Memory B cell (primary cell): ENCODE results near the gene DEFB118.
"Not testable (repeated sequence)": the region's sequence is repeated elsewhere in the genome, so short reads cannot be mapped to it uniquely, and the experiment has no call there.

Experiments
- ATAC-seq: fragments of 150-1000 bp; cut with Tn5 transposase; 2 replicates; pipeline ENCODE4 v1.10.0; 2021; ENCODE audit warnings: low read depth, mild to moderate bottlenecking, moderate library complexity
- DNase-seq, 2 donors: peaks; one replicate each; pipeline ENCODE4 v3.0.0; 2022; ENCODE audit warnings: low spot score in 2 of 2
- H3K27ac Mint-ChIP-seq: one replicate; pipeline ENCODE4 v1.8.0; 2022; ENCODE audit warnings: mild to moderate bottlenecking, moderate library complexity, mixed read lengths
- H3K27me3 Mint-ChIP-seq: one replicate; pipeline ENCODE4 v1.8.0; 2022; ENCODE audit warnings: mixed read lengths
- H3K36me3 Mint-ChIP-seq: one replicate; pipeline ENCODE4 v1.8.0; 2022; ENCODE audit warnings: mild to moderate bottlenecking, mixed read lengths
- H3K4me1 Mint-ChIP-seq: one replicate; pipeline ENCODE4 v1.8.0; 2022; ENCODE audit warnings: mixed read lengths
- H3K4me3 Mint-ChIP-seq: one replicate; pipeline ENCODE4 v1.8.0; 2022; ENCODE audit warnings: mild to moderate bottlenecking, moderate library complexity, mixed read lengths
- H3K9me3 Mint-ChIP-seq: one replicate; pipeline ENCODE4 v1.8.0; 2022; ENCODE audit warnings: mixed read lengths

The DEFB118 gene, protein sequence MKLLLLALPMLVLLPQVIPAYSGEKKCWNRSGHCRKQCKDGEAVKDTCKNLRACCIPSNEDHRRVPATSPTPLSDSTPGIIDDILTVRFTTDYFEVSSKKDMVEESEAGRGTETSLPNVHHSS

GRCh38 chr20:31368301-31368700 lies at the start of gene DEFB118:
Gene DEFB118, plus strand, starts transcription at chr20:31368601. Its CDS starts 50 bp downstream, at chr20:31368651.
- Mint-ChIP-seq H3K4me1 (no peaks in the 10 kb centered on the region), H3K36me3 (no peaks in the 10 kb centered on the region), H3K27me3 (peaks cover 4% of the 10 kb centered on the region), H3K9me3 (peaks cover 6% of the 10 kb centered on the region), H3K4me3 (no peak within 1 kb of the TSS), H3K27ac (no peak within 1 kb of the TSS)
- no peak for DNase-seq
- ATAC-seq, result no peak

DNA sequence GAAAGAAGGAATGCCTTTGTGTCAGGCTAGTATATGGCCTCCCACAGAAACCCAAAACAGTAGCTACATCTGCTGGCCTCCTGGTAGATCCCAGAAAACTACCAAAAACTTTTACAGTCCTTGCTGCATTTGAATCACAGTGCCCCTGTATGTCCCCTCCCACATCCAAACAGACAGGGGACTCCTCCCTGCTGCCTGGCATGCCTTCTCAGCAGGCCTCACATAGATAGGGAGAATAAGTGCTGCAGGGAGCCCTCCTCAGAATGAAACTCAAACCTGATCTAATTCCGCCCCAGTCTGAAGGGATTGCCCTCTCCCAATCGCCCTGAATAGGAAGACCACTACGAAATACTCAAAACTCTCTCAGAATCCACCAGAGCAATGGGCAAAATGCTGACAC lies 45.9 kb upstream of the DEFB118 start:
- no peak overlapping the region for H3K27ac Mint-ChIP-seq
- no peaks in the 10 kb centered on the region for H3K27me3 Mint-ChIP-seq
- H3K4me3 Mint-ChIP-seq, result no peak overlapping the region
- no peaks in the 10 kb centered on the region for H3K4me1 Mint-ChIP-seq
- DNase-seq, result no peak
- no peaks in the 10 kb centered on the region for H3K36me3 Mint-ChIP-seq
- ATAC-seq, result no peak
- peaks cover 13% of the 10 kb centered on the region for H3K9me3 Mint-ChIP-seq

DNA sequence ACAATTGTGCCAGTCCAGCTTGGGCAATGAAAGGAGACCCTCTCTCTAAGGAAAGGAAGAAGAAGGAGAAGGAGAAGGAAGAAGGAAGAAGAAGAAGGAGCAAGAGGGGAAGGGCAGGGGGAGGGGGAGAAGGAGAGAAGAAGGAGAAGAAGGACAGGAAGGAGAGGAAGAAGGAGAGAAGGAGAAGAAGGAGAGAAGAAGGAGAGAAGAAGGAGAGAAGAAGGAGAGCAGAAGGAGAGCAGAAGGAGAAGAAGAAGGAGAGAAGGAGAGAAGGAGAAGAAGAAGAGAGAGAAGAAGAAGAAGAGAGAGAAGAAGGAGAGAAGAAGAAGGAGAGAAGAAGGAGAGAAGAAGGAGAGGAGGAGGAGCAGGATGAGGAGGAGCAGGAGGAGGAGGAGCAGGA lies 37.5 kb upstream of the DEFB118 start:
- no peak overlapping the region for H3K4me3 Mint-ChIP-seq
- DNase-seq (no peak), ATAC-seq (no peak)
- H3K36me3 Mint-ChIP-seq, result no peaks in the 10 kb centered on the region
- H3K27ac Mint-ChIP-seq, result no peak overlapping the region
- peaks cover 11% of the 10 kb centered on the region for H3K9me3 Mint-ChIP-seq
- H3K4me1 Mint-ChIP-seq, result no peaks in the 10 kb centered on the region
- H3K27me3 Mint-ChIP-seq, result peaks cover 2% of the 10 kb centered on the region

- H3K27me3 Mint-ChIP-seq, result no peaks in the 10 kb centered on the region
- no peaks in the 10 kb centered on the region for H3K36me3 Mint-ChIP-seq
- H3K27ac Mint-ChIP-seq, result no peak overlapping the region
- no peak for ATAC-seq
- no peaks in the 10 kb centered on the region for H3K9me3 Mint-ChIP-seq
- no peaks in the 10 kb centered on the region for H3K4me1 Mint-ChIP-seq
- no peak overlapping the region for H3K4me3 Mint-ChIP-seq
- no peak for DNase-seq
Observed at GRCh38 chr20:31341470-31341869, 26.9 kb upstream of the DEFB118 start.

GRCh38 chr20:31355981-31356380 lies 12.4 kb upstream of the DEFB118 start:
- Mint-ChIP-seq H3K27me3 (no peaks in the 10 kb centered on the region), H3K36me3 (no peaks in the 10 kb centered on the region), H3K9me3 (peaks cover 3% of the 10 kb centered on the region), H3K4me1 (no peaks in the 10 kb centered on the region), H3K27ac (no peak overlapping the region), H3K4me3 (no peak overlapping the region)
- ATAC-seq (no peak), DNase-seq (no peak)

DNA sequence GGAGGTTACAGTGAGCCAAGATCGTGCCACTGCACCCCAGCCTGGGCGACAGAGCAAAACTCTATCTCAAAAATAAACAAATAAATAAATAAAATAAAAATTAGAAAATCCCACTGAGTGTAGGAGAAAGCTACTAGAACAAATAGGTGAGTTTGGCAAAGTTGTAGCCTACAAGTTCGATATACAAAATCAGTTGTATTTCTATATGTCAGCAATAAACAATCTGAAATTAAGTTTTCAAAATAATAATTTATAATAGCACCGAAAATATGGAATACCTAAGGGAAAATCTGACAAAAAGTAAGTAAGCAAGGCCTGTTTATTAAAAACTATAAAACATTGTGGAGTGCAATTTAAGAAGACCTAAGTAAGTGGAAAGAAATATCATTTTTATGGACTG lies 5.1 kb upstream of the DEFB118 start:
- no peaks in the 10 kb centered on the region for H3K27me3 Mint-ChIP-seq
- H3K36me3 Mint-ChIP-seq, result no peaks in the 10 kb centered on the region
- DNase-seq (no peak), ATAC-seq (no peak)
- no peaks in the 10 kb centered on the region for H3K4me1 Mint-ChIP-seq
- peaks cover 8% of the 10 kb centered on the region for H3K9me3 Mint-ChIP-seq
- H3K27ac Mint-ChIP-seq, result no peak overlapping the region
- H3K4me3 Mint-ChIP-seq, result no peak overlapping the region

- not testable (repeated sequence) for DNase-seq, H3K36me3 Mint-ChIP-seq, H3K4me3 Mint-ChIP-seq, H3K9me3 Mint-ChIP-seq, H3K27me3 Mint-ChIP-seq, ATAC-seq, H3K4me1 Mint-ChIP-seq, H3K27ac Mint-ChIP-seq
Observed at GRCh38 chr20:31364272-31364671, 4.1 kb upstream of the DEFB118 start.

- H3K27me3 Mint-ChIP-seq, result peaks cover 4% of the 10 kb centered on the region
- H3K4me3 Mint-ChIP-seq, result no peak overlapping the region
Observed at GRCh38 chr20:31374346-31374745, 5.9 kb downstream of the DEFB118 start.

DNA sequence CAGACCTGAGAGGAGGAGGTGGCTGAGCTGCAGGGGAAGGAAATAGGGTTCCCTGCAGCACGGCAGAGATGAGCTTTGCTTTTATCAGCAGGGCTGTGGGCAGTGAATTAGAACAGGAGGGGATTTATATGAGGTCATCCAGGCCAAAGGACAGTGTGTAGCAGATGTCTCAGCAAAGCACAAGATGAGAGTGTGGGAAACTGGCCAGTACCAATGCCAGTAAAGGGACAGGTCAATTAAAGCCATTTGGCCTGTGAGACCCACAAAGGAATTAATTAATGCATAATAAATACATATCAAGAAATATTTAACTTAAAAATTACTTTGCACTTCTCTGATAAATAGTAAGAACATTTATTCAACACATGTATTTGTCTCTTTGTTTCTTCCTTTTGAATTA lies 22.1 kb downstream of the DEFB118 start, which contains the start of gene DEFB119:
Gene DEFB119, minus strand, starts transcription at position 101 of the 400 bp plus-strand sequence. CDS start 107 bp downstream, outside the sequence.
- Mint-ChIP-seq H3K9me3 (peaks cover 4% of the 10 kb centered on the region), H3K36me3 (no peaks in the 10 kb centered on the region), H3K27ac (no peak within 1 kb of the TSS), H3K4me1 (no peaks in the 10 kb centered on the region), H3K4me3 (no peak within 1 kb of the TSS), H3K27me3 (peaks cover 15% of the 10 kb centered on the region)
- ATAC-seq, result no peak
- no peak for DNase-seq

More at GRCh38 chr20:31374346-31374745, 5.9 kb downstream of the DEFB118 start:
- no peak for ATAC-seq
- DNase-seq, result no peak
- peaks cover 2% of the 10 kb centered on the region for H3K36me3 Mint-ChIP-seq
- no peaks in the 10 kb centered on the region for H3K4me1 Mint-ChIP-seq
- no peak overlapping the region for H3K27ac Mint-ChIP-seq
- H3K9me3 Mint-ChIP-seq, result peaks cover 7% of the 10 kb centered on the region

DNA sequence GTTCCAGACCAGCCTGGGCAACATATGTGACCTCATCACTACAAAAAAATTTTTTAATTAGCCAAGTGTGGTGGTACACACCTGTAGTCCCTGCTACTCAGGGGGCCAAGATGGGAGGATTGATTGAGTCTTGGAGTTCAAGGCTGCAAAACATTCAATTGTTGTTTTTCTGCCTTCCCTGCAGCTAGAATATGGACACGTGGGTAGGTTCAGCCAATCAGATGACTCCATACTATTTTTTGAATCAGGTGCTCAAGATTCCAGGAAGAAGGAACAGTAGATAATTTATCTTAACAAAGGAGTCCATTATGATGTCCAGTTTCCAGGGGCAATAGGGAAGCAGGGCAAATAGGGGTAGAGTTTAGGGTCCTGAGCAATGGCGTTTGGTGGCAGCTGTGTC lies 24.4 kb downstream of the DEFB118 start:
- H3K9me3 Mint-ChIP-seq, result peaks cover 2% of the 10 kb centered on the region
- DNase-seq (no peak), ATAC-seq (no peak)
- peaks cover 12% of the 10 kb centered on the region for H3K27me3 Mint-ChIP-seq
- no peak overlapping the region for H3K27ac Mint-ChIP-seq
- H3K36me3 Mint-ChIP-seq, result peaks cover 1% of the 10 kb centered on the region
- H3K4me3 Mint-ChIP-seq, result no peak overlapping the region
- H3K4me1 Mint-ChIP-seq, result peaks cover 2% of the 10 kb centered on the region

- H3K27ac Mint-ChIP-seq, result no peak overlapping the region
- H3K27me3 Mint-ChIP-seq, result peaks cover 15% of the 10 kb centered on the region
- ATAC-seq (no peak), DNase-seq (no peak)
- H3K4me1 Mint-ChIP-seq, result peaks cover 2% of the 10 kb centered on the region
- no peak overlapping the region for H3K4me3 Mint-ChIP-seq
- peaks cover 1% of the 10 kb centered on the region for H3K36me3 Mint-ChIP-seq
- H3K9me3 Mint-ChIP-seq, result peaks cover 3% of the 10 kb centered on the region
Observed at GRCh38 chr20:31394900-31395299, 26.5 kb downstream of the DEFB118 start.

DNA sequence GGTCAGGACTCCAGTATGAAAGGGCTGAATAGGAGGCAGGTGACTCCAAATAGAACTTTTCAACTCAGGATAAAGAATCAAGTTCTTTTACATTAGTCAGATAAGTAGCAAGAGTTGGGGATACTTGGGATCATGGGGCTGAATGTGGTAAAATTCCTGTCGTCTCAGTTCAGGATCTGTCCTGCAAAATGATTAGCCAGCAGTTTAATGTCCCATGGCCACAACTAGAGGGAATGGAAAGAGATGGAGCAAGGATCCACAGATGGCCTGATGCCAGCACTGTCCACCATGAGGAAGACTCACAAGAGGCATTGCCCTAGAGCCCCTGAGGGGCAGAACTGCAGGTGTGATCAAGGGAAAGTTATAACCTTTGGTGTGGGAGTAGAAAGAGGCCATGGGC lies 35.5 kb downstream of the DEFB118 start:
- no peak overlapping the region for H3K27ac Mint-ChIP-seq
- DNase-seq (no peak), ATAC-seq (no peak)
- H3K4me3 Mint-ChIP-seq, result no peak overlapping the region
- H3K9me3 Mint-ChIP-seq, result peaks cover 1% of the 10 kb centered on the region
- no peaks in the 10 kb centered on the region for H3K4me1 Mint-ChIP-seq
- H3K36me3 Mint-ChIP-seq, result no peaks in the 10 kb centered on the region
- H3K27me3 Mint-ChIP-seq, result peaks cover 8% of the 10 kb centered on the region

DNA sequence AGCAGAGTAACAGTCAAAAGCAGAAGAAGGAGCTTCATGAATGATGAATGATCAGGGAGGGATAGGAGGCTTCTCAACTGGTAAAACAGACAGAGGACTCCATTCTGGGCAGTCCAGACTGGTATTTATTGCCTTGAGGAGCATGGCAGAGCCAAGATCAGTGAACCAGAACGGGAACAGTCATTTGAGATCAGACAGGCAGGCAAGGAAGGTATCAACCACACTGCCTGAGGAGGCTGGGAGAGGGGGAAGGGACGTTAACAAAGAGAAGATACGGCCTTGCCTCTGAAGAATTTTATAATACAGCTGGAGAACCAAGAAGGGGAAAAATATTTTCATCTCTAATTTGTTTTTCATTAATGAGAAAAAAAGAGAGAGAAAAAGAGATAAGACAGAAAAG lies 37.7 kb downstream of the DEFB118 start, which contains the start of gene DEFB121:
Gene DEFB121, minus strand, starts transcription at position 101 of the 400 bp plus-strand sequence. Its CDS starts 63 bp downstream, at position 38.
- no peak within 1 kb of the TSS for H3K4me3 Mint-ChIP-seq
- peaks cover 1% of the 10 kb centered on the region for H3K9me3 Mint-ChIP-seq
- no peak for DNase-seq
- no peak within 1 kb of the TSS for H3K27ac Mint-ChIP-seq
- ATAC-seq, result no peak
- H3K36me3 Mint-ChIP-seq, result no peaks in the 10 kb centered on the region
- H3K4me1 Mint-ChIP-seq, result no peaks in the 10 kb centered on the region
- H3K27me3 Mint-ChIP-seq, result peaks cover 4% of the 10 kb centered on the region

DNA sequence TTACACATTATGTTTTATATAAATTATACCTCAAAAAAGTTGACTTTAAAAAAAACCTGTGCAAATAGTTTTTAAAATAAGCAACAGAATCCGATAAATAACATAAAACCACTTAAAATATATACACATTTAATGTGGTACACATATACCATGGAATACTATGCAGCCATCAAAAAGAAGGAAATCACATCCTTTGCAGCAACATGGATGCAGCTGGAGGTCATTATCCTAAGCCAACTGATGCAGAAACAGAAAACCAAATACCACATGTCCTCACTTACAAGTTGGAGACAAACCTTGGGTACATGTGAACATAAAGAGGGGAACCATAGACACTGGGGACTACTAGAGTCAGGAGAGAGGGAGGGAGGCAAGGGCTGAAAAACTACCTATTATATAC lies 41.6 kb downstream of the DEFB118 start:
- ATAC-seq, result no peak
- Mint-ChIP-seq H3K4me1 (no peaks in the 10 kb centered on the region), H3K9me3 (peaks cover 1% of the 10 kb centered on the region), H3K27me3 (peaks cover 8% of the 10 kb centered on the region), H3K4me3 (no peak overlapping the region), H3K27ac (no peak overlapping the region), H3K36me3 (no peaks in the 10 kb centered on the region)
- DNase-seq, result no peak

DNA sequence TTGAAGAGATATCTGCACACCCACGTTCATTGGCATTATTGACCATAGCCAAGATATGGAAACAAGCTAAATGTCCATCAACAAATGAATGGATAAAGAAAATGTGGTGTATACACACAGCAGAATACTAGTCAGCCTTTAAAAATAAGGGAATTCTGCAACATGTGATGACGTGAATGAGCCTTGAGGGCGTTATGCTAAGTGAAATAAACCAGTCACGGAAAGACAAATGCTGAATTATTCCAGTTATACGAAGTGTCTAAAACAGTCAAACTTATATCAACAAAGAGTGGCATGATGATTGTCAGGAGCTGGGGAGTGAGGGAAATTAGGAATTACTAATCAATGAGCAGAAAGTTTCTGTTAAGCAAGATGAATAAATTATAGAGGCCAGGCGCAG lies 46.0 kb downstream of the DEFB118 start:
- no peak overlapping the region for H3K27ac Mint-ChIP-seq

More for the DNA sequence above, 46.0 kb downstream of the DEFB118 start:
- DNase-seq (no peak), ATAC-seq (no peak)
- Mint-ChIP-seq H3K4me1 (no peaks in the 10 kb centered on the region), H3K27me3 (peaks cover 5% of the 10 kb centered on the region), H3K4me3 (no peak overlapping the region), H3K36me3 (no peaks in the 10 kb centered on the region), H3K9me3 (peaks cover 3% of the 10 kb centered on the region)
